ENCODE measurements around the gene REC114.

- TF ChIP-seq ZNF274 (IDR thresholded peaks at IDR 0.05; ENCODE audit: borderline replicate concordance, low read depth, low read length) (no peak), ZNF639 (CRISPR knock-in tag; conservative IDR thresholded peaks at IDR 0.05 in 1 of 2, IDR thresholded peaks at IDR 0.05 in 1 of 2) (no peak), GATAD2B (IDR thresholded peaks at IDR 0.05; ENCODE audit: borderline replicate concordance) (no peak), ZNF146 (CRISPR knock-in tag; IDR thresholded peaks at IDR 0.05; ENCODE audit: unreplicated experiment) (no peak), XRCC5 (IDR thresholded peaks at IDR 0.05; ENCODE audit: low read depth, low read length) (no peak), MAFF (IDR thresholded peaks at IDR 0.05; ENCODE audit: low read length) (no peak)
- TF ChIP-seq, protein P1, sequence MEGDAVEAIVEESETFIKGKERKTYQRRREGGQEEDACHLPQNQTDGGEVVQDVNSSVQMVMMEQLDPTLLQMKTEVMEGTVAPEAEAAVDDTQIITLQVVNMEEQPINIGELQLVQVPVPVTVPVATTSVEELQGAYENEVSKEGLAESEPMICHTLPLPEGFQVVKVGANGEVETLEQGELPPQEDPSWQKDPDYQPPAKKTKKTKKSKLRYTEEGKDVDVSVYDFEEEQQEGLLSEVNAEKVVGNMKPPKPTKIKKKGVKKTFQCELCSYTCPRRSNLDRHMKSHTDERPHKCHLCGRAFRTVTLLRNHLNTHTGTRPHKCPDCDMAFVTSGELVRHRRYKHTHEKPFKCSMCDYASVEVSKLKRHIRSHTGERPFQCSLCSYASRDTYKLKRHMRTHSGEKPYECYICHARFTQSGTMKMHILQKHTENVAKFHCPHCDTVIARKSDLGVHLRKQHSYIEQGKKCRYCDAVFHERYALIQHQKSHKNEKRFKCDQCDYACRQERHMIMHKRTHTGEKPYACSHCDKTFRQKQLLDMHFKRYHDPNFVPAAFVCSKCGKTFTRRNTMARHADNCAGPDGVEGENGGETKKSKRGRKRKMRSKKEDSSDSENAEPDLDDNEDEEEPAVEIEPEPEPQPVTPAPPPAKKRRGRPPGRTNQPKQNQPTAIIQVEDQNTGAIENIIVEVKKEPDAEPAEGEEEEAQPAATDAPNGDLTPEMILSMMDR (IDR thresholded peaks at IDR 0.05 in 2 of 3, conservative IDR thresholded peaks at IDR 0.05 in 1 of 3; ENCODE audit: insufficient read depth in 2 of 3, low read depth in 1 of 3, low read length in 3 of 3): no peak
These were observed 130.1 kb downstream of the REC114 start for GRCh38 chr15:73573037-73573436.

All from K562 (cell line).